Measurements from ENCODE around the gene SERPINA1. TPM values are rescaled to one million over a fixed set of nuclear protein-coding genes. Genes with fewer than 3 reads are reported as not detected.

Gene SERPINA1
- polyA plus RNA-seq, 10 donors, result 0.40 to 13.3 (median 0.92) TPM

DNA sequence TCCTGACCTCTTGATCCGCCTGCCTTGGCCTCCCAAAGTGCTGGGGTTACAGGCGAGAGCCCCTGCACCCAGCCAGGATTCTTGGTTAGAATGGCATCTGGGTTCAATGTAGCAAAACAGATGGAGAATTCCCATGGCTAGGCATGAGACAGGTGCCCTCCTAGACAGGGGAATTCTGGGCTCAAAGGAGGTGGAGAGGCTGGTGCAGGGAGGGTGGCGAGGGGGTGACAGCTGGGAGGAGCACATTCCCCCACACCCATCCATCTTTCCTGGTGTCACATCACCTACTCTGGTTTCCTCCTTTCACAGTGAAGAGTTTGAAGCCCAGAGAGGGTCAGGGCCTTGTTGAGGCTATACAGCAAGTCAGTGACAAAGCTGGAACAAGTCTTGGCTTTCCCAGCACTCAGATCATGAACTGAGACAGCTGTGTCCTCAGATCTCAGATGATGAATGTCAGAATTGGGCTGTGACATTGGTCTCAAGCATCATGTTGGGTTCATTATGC, 2.8 kb downstream of the SERPINA1 start:
- no peak for DNase-seq

DNA sequence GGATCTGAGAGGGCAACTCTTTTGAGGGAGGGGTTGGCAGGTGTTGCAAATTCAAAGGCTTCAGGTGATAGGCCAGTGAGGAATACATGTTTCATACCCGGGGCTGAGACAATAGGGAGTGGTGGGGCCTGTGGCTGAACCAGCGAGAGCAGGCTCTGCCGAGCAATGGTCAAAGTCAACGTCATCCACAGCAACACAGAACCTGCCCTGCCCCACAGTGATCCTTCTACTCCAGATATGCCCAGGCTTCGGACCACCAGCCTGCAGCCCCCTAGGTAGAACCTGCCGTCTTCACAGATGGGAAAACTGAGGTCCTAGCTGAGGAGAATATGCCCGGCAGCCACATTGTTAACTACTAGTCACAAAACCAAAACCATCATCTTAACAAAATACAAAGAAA, 4.1 kb downstream of the SERPINA1 start:
- DNase-seq, result no peak

DNA sequence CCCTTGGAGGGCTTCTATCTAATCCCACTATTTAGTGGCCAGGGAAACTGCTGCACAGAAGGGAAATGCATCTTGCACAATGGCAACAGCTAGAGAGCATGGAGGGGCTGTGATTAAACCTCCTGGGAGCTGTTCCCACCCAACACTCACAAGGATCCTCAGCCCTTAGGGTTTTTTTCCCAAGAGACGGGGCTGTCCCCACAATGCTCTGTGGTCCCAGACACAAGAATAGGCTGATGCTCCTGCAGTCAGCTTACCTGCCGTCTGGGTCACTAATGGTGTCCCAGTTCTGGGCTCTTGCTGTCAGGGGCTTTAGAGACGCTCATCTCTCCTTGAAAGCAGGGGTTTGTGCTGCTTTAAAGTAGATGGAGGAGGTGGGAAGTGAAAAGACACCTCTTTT, 4.6 kb downstream of the SERPINA1 start:
- DNase-seq, result no peak

DNA sequence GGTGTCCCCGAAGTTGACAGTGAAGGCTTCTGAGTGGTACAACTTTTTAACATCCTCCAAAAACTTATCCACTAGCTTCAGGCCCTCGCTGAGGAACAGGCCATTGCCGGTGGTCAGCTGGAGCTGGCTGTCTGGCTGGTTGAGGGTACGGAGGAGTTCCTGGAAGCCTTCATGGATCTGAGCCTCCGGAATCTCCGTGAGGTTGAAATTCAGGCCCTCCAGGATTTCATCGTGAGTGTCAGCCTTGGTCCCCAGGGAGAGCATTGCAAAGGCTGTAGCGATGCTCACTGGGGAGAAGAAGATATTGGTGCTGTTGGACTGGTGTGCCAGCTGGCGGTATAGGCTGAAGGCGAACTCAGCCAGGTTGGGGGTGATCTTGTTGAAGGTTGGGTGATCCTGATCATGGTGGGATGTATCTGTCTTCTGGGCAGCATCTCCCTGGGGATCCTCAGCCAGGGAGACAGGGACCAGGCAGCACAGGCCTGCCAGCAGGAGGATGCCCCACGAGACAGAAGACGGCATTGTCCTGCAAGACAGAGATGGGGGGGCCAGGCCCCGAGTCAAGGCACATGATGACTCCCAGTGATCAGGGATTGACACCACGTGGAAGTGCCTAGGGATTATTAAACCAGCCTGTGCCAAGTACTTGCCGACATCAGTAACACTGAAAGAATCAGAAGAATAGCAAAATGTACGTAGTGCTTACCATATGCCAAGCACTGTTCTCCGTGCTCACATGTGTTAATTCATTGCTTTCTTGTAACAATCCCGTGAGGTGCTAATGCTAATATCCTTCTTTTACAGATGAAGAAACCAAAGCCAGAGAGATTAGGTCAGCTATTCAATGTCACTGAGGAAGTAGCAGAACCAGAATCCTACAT, 5.4 kb downstream of the SERPINA1 start:
- DNase-seq, result no peak

DNA sequence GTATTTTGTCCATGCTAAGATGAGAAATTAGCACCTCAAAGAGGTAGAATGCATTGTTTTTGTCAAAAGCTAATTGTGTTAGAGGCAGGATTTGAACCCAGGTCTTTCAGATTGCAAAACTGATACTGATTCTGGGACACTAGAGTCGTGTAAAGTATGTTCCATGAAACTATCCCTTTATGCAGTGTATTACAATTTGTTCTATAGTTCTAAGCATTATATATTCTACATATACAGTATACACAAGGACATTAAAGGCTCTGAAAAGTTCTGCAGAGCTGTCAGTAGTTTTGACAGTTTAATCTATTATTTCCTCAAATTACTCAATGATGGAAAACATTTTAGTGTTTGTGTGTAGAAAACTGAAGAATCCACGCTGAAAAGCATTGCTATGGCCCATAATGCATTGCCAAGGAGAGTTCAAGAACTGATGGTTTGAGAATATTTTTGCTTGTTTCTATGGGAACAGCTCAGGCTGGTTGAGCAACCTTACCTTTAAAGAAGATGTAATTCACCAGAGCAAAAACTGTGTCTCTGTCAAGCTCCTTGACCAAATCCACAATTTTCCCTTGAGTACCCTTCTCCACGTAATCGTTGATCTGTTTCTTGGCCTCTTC, 6.2 kb downstream of the SERPINA1 start:
- DNase-seq, result no peak

DNA sequence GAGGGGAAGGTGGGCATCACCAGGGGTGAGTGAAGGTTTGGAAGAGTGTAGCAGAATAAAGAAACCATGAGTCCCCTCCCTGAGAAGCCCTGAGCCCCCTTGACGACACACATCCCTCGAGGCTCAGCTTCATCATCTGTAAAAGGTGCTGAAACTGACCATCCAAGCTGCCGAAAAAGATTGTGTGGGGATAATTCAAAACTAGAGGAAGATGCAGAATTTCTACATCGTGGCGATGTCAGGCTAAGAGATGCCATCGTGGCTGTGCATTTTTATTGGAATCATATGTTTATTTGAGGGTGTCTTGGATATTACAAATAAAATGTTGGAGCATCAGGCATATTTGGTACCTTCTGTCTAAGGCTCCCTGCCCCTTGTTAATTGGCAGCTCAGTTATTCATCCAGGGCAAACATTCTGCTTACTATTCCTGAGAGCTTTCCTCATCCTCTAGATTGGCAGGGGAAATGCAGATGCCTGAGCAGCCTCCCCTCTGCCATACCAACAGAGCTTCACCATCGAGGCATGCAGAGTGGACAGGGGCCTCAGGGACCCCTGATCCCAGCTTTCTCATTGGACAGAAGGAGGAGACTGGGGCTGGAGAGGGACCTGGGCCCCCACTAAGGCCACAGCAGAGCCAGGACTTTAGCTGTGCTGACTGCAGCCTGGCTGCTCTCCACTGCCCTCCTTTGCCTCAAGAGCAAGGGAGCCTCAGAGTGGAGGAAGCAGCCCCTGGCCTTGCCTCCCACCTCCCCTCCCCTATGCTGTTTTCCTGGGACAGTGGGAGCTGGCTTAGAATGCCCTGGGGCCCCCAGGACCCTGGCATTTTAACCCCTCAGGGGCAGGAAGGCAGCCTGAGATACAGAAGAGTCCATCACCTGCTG, 7.0 kb downstream of the SERPINA1 start:
- no peak for DNase-seq

DNA sequence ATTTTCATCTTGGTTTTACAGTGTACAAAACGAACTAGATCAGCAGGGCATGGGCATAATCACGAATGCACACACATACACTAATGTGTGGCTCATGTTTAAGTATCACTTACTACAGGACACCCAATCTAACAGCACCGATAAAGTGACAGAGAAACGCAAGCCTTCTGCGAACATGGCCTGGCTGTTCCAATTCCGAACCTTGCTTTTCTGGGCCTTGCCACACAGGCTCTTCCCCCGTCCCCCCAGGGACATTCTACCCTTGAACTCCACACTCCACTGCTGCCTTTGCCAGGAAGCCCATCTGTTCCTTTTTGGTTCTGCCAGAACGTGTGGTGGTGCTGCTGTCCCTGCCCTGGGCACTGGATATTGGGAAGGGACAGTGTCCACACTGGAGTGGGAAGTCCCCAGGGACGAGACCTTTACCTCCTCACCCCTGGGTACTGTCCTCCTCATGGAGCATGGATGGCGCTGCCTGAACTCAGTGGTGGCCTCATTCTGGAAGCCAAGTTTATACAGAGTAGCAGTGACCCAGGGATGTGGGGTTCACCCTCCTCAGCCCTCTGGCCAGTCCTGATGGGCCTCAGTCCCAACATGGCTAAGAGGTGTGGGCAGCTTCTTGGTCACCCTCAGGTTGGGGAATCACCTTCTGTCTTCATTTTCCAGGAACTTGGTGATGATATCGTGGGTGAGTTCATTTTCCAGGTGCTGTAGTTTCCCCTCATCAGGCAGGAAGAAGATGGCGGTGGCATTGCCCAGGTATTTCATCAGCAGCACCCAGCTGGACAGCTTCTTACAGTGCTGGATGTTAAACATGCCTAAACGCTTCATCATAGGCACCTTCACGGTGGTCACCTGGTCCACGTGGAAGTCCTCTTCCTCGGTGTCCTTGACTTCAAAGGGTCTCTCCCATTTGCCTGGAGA, 7.9 kb downstream of the SERPINA1 start:
- no peak for DNase-seq

DNA sequence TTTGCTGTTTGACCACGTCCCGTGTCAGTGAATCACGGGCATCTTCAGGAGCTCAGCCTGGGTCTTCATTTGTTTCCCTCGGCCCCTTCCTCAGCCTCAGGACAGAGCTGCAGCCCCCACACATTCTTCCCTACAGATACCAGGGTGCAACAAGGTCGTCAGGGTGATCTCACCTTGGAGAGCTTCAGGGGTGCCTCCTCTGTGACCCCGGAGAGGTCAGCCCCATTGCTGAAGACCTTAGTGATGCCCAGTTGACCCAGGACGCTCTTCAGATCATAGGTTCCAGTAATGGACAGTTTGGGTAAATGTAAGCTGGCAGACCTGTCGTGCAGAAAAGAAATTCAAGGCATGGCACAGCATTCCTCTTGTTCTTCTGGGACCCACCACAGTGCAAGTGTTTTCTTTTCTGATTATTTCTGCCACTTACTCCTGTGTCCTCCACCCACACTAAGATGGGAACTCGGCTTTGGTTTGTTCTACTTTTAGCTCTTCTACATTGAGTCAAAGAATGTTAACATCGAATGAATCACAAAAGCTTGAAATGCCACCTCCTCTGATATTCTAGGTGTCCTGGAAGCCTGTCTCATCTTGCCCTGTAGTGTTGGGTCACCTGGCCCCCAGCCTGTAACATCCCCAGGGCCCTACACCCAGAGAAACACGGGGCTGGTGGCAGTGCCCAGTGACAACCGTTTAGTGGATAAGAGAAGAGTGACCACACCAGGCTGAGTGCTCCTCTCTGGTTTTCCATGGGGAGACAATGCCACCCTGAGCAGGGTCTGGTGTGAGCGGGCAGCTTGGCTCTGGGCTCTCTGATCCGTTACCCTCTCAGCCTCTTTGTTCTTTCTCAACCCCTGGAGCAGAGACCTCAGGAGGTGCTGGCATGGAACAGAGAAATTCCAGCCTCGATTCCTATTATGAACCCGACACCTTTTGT, 8.8 kb downstream of the SERPINA1 start:
- no peak for DNase-seq

DNA sequence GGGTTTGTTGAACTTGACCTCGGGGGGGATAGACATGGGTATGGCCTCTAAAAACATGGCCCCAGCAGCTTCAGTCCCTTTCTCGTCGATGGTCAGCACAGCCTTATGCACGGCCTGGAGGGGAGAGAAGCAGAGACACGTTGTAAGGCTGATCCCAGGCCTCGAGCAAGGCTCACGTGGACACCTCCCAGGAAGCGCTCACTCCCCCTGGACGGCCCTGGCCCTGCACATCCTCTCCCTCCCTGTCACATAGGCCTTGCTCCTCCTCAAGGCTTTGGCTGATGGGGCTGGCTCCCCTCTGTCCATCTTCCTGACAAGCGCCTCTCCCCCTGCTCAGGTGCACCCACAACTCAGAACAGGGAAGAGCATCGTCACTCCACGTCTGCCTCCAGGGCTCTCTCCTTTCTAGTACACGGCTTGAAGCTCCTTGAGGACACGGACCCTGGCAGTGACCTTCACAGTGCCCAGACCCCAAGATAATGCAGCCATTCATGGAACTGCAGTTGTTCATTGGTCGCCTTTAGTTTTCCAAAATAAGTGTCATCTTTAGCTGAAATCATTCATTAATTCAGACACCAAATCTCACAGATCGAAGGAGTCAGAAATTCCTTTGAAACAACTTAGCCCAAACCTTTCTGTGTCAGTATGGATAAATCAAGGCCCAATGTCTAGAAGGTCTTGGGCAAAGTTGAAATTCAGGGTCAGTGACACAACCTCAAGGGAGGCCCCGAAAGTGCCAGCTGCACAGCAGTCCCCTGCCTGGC, 9.7 kb downstream of the SERPINA1 start:
- no peak for DNase-seq

DNA sequence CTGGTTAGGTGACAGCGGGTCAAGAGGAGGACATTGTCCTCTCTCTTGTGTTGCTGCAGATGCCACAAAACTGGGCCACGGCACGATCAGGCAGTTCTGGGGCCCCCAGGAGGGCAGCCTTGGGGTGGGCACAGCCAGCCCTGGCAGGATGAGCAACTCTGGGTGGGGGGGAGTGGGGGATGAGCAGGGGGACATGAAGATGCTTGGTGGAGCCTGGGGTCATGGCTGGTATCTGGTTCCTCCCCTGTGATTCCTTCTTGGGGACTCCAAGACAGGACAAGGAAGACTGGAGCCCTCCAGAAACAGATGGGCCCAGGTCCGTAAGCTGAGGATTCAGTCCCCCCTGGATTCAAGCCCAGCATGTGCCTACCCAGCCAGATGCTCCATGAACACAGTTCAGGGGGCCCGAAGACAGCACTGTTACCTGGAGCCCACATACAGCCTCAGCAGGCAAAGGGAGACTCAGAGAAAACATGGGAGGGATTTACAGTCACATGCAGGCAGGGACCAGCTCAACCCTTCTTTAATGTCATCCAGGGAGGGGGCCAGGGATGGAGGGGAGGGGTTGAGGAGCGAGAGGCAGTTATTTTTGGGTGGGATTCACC, 10.4 kb downstream of the SERPINA1 start:
- no peak for DNase-seq

DNA sequence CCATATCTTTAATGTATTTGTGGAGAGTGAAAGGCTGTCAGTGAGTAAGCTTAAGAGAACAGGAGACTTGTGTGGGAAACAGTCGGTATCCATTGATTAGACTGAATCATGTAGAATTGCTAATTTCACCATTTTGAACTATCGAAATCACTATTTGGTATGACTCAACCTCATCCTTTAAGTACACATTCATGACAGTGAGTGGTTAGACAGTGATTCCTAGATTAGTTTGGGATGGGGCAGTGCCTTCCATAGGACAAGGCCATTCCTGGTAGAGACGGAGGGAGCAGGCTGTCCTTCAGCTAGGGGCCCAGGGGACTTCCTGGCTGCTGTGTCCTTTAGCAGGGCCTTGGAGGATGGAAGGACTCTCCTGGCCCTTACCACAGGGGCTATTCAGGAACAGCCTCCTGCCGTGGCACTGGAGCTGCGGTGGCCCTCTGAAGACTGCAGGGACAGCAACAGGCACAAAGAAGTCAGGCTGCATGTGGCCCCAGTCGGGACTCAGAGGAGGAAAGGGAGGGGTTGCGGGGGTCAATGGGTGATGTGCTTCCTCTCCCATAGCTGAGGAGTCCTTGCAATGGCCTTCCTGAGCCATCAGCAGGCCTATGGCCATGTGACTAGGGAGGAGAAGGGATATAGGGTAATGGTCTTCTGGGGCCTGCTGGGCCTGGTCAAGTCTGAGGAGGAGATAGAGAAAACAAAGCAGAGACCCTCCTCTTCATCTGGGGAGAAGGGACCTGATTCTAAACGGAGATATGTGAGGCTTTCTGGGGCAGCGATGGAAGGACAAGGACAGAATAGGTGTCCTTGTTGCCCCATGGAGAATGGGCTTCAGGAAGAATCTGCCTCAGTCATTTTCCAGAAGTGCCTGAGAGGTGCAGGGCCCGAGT, 11.2 kb downstream of the SERPINA1 start:
- DNase-seq, result no peak

DNA sequence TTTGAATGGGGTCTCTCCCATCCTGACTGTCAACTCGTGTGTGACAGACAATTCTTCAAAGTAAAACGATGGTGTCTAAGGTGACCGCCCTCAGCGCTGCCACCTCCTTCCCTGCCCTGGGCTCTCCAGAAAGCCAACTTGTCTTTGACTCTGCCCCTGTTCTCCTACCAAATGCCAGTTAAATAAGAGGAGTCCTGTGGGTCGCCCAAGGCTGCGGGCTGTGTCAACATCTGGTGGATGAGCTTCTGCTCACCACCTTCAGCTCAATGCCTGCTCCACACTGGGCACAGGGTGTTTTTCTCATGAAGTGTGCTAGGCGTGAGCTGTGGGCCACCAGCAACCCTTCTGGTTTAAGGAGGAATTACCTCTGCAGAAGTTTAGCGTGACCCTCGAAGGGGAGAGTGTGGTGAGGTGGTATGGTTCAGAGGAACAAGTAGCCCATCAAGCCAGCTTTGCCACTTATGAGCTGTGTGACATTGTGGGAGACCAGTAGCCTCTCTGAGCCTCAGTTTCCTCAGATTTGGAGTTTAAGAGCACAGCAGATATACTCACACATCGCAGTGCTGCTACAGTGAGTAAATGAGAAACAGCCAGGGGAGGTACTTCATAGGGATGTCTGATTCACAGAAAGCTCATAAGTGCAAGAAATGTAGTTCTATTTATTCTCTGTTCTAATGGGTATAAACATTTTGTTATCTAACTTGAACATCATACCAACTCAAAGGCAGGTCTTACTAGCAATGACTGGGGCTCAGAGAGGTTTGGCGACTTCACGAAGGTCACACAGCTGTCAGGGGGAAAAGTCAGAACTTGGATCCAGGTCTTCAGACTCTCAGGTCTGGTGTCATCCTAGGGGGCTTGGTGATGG, 12.1 kb downstream of the SERPINA1 start:
- no peak for DNase-seq

DNA sequence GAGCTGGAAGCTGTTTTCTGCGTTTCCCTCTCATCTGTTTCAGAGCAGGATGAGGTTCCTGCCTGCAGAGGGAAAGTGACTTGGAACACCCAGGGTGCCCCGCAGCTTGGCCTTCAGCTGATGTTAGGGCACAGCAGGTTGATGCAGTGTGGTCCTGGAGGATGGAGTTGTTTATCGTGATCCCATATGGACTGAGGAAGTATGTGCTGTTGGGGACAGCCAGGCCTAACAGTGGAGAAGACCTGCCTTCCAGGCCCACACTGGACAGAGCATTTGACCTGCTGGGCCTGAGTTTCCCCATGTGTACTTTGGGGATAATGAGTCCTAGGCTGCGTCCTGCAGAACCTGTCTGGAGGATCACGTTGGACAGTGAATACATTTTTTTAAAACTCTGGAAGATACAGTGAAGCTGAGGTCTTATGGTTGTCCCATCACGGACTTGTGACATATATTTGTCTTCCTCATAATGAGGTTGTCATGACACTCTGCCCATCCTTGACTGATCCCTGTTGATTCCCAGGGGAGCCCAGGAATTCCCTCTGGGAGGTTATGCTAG, 12.8 kb downstream of the SERPINA1 start:
- DNase-seq, result no peak

DNA sequence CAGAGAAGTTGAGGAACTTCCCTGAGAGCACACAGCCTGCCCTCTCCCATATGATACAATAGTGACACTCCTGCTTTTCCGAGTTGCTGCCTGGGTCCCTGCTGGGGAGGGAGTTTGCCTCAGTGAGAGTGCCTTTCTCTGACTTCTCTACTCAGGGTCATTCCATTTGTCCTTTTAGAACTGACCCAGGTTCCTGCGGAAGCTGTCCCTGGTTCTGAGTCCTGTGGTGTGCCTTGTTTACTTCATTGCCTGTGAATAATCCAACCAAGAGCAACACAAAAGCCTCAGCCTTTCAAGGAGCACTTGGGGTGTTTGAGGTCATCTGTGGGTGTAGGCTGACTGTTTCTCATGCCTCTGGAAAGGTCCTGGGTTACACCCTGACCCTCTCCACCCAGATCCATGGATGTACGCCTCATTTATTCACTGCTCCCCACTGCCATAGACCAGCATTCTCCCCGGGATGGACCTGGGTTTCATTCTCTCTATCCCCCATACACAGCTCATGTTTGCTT, 13.6 kb downstream of the SERPINA1 start:
- no peak for DNase-seq

DNA sequence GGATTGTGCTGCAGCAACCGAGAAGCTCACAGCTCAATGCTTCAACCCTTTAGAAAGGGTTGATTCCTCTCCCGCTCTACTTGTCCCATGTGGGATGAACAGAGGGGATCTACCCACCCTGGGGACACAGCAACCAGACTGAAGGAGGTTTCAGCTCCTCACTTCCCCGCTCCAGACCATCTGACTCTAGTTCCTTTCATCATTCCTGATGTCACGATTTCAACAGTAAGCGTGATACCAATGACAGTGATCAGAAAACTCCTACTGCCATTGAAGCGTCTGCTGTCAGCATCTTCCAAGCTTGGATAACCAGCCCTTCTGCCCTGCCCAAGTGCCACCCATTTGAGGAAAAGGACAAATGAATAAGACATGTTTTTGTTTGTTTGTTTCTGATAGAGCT, 14.3 kb downstream of the SERPINA1 start:
- DNase-seq, result no peak

DNA sequence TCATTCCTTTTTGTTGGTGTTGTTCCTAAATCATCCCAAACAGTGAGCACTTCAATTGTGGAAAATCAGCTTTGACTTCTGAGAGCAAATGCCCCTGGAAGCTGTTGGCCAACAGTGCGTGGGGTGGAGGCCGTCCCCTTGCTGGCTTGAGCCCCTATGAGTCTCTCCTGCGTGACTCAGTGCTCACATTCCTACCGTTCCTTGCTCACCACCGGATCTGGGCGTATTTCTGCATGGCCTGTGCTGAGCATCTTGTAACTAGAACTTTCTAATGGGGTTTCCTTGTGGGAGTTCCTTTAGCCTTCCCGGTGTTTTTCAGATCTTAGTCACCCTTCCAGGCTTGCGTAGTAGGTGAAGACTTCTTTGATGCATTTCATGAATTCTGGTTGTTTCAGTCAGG, 14.7 kb downstream of the SERPINA1 start:
- peak in 1 of 3 donors; percentile 87 for DNase-seq
